ENCODE results near the gene TRIM2.

DNA sequence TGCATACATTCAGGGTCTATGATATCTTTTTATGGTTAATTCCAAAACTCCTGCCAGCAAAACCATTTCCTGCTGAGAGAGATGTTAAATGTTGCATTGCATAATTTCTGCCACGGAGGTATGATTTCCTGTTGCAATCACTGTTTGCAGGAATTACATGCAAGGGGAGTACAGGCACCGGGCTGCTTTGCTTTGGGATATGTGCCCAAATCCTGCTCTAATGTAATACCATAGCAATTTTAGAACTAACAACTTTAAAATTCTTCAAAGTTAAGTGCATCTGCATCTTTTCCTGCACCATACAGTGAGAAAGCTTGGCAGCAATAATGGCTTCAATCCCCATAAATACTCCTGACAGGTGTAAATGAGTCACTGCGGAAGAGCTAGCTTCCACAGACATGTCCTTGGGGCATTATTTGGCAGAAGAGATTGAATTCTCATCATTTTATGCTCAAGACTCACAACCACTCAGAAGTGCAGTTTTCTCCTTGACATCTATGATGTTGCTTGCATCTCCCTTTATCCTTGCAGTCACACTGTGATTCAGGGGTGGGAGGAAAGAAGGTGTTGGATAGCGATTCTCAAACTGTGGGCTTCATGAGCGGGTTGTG lies 29.6 kb downstream of the TRIM2 start:
- no peak for TF ChIP-seq EZH2 (IDR thresholded peaks at IDR 0.05; ENCODE audit: borderline replicate concordance, low read depth, low read length, poor library complexity, severe bottlenecking)
- TF ChIP-seq, protein P1, sequence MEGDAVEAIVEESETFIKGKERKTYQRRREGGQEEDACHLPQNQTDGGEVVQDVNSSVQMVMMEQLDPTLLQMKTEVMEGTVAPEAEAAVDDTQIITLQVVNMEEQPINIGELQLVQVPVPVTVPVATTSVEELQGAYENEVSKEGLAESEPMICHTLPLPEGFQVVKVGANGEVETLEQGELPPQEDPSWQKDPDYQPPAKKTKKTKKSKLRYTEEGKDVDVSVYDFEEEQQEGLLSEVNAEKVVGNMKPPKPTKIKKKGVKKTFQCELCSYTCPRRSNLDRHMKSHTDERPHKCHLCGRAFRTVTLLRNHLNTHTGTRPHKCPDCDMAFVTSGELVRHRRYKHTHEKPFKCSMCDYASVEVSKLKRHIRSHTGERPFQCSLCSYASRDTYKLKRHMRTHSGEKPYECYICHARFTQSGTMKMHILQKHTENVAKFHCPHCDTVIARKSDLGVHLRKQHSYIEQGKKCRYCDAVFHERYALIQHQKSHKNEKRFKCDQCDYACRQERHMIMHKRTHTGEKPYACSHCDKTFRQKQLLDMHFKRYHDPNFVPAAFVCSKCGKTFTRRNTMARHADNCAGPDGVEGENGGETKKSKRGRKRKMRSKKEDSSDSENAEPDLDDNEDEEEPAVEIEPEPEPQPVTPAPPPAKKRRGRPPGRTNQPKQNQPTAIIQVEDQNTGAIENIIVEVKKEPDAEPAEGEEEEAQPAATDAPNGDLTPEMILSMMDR (conservative IDR thresholded peaks at IDR 0.05; ENCODE audit: low read depth, low read length), result no peak

Measured in A673 (cell line).